LoVo (cell line): Measurements from ENCODE around the gene PSMB5.

ENCODE experiments used
- DNase-seq: peaks from one replicate; pipeline ENCODE4 v3.0.0-alpha.2; 2016; ENCODE audit warnings: low spot score

Gene PSMB5

DNA sequence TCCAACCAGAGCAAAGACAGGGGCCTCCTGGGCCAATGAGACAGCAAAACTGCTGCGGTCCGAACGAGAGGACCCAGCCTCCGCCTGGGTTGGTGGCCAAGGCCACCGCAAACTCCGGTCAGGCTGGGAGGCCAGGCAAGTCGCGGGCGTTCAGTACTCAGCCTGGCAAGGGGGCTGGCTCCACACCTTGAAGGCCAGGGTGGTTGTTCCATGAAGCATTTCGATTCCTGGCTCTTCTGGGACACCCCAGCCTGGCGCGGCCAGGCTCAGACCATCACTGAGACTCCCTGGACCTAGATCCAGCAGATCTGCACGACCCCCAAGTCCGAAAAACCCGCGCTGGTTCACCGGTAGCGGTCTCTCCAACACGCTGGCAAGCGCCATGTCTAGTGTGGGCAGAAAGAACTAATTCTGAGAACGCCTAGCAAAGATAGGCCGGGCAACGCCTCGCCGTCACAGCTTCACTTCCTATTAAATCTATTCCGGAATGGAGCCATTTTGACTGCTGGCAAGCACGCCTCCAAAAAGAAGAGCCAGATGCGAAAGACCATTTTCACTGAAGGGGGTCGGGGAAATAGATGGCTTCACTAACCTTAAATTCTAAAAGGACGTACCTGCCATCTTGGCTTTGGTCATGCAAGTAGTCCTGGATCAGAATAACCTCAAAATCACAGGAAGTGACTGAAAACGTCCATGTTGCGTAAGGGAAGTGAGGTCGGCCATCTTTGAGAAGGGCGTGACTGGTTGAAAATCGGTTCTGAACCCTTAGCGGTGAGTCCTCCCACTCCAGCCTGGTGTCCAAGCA is at the start of gene PSMB5:
TSS of gene PSMB5 (minus strand) at position 403 of the 805 bp plus-strand sequence. CDS start at position 384, 19 bp downstream.
- peak; percentile 93 for DNase-seq

DNA sequence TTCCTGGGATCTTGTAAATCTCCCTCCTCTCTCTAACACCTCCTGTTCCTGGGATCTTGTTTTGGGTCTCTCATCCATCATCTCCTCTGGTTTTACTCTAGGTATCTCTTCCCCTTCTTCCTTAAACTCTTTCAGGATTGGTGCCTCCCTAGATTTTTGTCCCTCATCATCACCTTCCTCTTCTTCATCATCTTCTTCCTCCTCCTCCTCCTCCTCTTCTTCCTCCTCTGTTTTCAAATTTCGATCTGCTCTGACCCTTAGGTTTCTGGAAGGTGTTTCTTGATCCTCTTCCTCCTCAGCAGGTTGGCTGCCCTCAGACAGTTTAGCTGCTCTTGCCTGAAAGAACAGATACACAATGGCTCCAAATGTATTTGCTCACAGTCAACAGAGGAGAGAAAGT is 45.8 kb upstream of the PSMB5 start:
- DNase-seq, result no peak

DNA sequence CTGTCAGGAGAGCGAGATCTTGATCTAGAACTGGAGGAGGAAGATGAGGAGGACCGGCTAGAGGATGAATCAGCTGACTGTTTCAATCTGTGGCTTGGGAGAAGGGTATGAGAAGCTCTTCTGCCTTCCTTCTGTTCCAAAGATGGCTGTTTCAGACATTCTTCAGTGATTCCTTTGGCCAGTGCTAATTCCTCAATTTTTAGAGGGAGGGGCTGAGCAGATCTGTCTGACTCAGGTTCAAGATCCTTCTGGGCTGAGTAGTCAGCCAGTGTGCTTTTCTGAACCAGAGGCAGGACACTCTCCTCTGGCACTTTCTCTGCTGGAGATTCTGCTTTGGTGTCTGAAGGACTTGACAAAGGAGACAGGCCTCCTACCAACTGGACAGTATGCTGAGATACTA is 45.0 kb upstream of the PSMB5 start:
- DNase-seq, result no peak

DNA sequence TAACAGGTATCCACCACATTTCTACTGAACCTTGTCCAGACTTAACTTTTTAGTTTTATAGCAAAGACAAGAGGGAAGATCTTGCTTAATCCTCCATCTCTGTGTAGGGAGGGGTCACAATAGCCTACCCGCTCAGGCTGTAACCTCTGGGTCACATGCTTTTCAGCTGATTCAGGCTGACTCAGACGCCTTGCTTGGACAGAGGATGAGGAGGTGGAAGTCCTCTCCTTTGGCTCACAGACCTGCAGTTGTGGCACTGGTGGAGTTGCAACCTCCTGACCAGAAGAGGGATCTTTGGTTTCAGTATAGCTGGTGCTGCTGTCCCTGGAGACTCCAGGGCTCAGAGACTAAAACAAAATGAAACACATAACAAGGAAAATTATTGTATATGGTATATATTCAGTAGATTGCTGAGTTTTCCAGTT is 44.0 kb upstream of the PSMB5 start:
- peak; percentile 62 for DNase-seq

DNA sequence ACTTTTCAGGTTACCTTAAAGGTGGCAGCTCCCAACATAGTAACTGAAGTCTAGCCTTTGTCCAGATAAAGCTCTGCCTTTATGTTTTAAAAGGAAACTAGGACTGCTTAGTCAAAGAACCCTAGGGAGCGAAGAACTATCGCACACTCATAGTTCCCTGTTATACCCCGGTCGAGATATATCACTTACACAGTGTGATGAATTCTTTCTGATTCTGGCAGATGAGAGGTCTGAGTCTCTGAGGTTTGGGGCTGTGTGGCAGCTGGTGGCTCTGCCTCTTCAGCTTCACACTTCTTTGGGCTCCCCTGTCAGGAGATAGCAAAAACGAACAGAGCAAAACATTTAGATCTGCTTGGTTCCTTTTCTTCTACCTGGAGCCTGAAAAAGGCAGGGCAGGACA is 43.3 kb upstream of the PSMB5 start:
- DNase-seq, result no peak

GRCh38 chr14:23076785-23077408 is 42.2 kb upstream of the PSMB5 start:
- DNase-seq, result no peak

- no peak for DNase-seq
These were observed 40.2 kb upstream of the PSMB5 start for GRCh38 chr14:23074906-23075305.

- peak; percentile 29 for DNase-seq
These were observed 37.3 kb upstream of the PSMB5 start for GRCh38 chr14:23071921-23072539.

- DNase-seq, result peak; percentile 88
These were observed 36.7 kb upstream of the PSMB5 start for GRCh38 chr14:23071244-23071920.

- DNase-seq, result no peak
These were observed 35.8 kb upstream of the PSMB5 start for GRCh38 chr14:23070262-23071129.

DNA sequence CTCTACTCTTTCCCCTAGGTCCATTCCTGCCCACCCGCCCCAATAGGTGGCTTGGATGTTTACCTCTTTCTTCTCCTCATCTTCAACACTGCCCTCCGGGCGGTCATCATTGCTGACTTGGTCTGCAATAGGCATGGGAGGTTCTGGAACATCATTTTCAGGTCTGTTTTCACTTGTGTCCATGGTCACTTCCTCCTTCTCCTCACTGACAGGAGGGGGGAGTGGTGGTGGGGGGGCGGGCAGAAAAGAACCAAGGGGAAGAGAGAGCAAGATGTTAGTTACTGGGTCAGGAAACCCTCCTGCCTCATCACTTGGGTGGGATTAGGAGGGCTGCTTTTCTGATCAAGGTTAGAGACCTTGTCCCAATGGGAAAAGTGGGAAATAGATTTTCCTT is 34.7 kb upstream of the PSMB5 start:
- DNase-seq, result no peak

GRCh38 chr14:23068789-23069412 is 34.2 kb upstream of the PSMB5 start:
- DNase-seq, result peak; percentile 87

GRCh38 chr14:23067847-23068788 is 33.4 kb upstream of the PSMB5 start:
- no peak for DNase-seq

DNA sequence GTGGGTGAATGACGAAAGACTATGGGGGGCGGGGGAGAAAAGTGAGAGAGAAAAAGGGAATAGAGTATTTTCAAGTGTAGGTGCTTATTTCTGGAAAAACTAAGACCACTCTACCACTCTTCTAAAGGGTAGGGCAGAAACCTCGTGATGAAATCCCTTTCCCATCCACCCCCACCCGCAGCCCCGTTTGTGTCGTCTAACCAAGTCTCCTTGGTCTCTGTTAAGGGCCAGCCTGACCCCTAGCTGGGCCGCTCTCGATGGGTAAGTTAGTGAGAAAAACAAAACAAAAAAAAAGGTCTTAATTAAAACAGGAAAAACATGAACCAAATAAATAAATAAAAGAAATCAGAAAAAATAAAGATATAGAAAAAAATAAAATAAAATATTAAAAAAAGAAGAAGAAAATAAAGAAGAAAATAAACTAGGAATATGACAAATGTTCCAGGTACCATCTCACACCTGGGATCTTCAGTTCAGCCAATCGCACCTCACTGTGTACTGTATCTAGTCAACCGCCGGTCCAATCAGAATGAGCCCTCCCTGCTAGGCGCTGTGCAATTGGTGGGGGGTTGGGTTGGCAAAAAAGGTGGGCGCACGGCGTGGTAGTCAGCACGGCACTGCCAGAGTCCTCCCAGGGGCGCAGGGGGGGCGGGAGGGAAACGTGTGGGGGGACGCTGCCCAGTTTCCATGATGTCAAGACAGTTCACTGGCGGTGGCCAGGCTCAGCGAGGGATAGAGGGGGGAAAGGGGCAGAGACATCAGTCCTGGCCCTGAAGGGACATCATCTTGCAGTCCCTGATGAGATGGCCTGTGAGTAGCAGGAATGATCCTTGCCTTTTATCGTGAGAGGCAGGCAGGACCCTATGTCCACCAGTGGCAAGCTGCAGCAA is 32.4 kb upstream of the PSMB5 start:
- DNase-seq, result no peak

- DNase-seq, result no peak
These were observed 31.7 kb upstream of the PSMB5 start for GRCh38 chr14:23066368-23066767.

GRCh38 chr14:23063601-23064000 is 28.9 kb upstream of the PSMB5 start:
- no peak for DNase-seq

GRCh38 chr14:23062002-23062401 is 27.3 kb upstream of the PSMB5 start:
- DNase-seq, result peak; percentile 65

GRCh38 chr14:23060536-23061260 is 26.0 kb upstream of the PSMB5 start:
- DNase-seq, result no peak
